GM20000 (cell line): ENCODE data around the gene SPRTN.

Experiments
- DNase-seq: peaks from one replicate; pipeline ENCODE4 v3.0.0; 2012; ENCODE audit warnings: low spot score
- CTCF ChIP-seq: IDR thresholded peaks from 2 replicates; pipeline ENCODE4 v1.5.1; 2012; ENCODE audit warnings: mild to moderate bottlenecking, control low read depth; ENCODE audit errors: extremely low read depth, missing control alignments

Gene SPRTN

GRCh38 chr1:231362325-231362724 lies 24.2 kb downstream of the SPRTN start:
- DNase-seq, result no peak
- TF ChIP-seq CTCF, result no peak

GRCh38 chr1:231363624-231364023 lies 25.5 kb downstream of the SPRTN start:
- no peak for TF ChIP-seq CTCF
- no peak for DNase-seq

GRCh38 chr1:231364192-231364591 lies 26.1 kb downstream of the SPRTN start:
- DNase-seq, result no peak
- TF ChIP-seq CTCF, result no peak

GRCh38 chr1:231369282-231369681 lies 31.2 kb downstream of the SPRTN start:
- DNase-seq, result no peak
- TF ChIP-seq CTCF, result no peak

- TF ChIP-seq CTCF, result no peak
- DNase-seq, result no peak
These were observed 34.4 kb downstream of the SPRTN start for GRCh38 chr1:231372501-231372900.

GRCh38 chr1:231374394-231374793 lies 36.3 kb downstream of the SPRTN start:
- no peak for DNase-seq
- no peak for TF ChIP-seq CTCF

- no peak for TF ChIP-seq CTCF
- no peak for DNase-seq
These were observed 38.0 kb downstream of the SPRTN start for GRCh38 chr1:231376101-231376500.
